ENCODE data around the gene SELP.

SELP gene

GRCh38 chr1:169576241-169576934 lies 53.5 kb downstream of the SELP start:
- no peak for DNase-seq (ENCODE audit: low spot score)

DNA sequence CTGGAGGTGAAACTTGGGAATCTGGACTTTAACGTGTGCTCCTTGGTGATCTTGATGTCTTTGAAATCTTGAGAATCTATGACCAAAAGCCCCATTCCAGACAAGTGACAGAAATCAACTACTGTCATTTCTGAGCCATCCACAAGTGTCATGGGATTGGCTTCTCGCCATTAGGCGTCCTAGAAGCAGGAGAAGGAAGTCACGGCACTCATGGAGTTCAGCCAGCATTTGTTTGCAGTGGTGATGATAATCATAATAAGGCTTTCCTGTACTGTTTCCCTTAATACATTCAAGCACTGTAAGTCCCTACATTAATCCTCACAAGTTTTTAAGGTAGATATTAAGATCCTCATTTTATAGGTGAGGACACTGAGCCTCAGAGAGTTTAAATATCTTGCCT lies 55.6 kb downstream of the SELP start:
- no peak for DNase-seq (ENCODE audit: low spot score)

DNA sequence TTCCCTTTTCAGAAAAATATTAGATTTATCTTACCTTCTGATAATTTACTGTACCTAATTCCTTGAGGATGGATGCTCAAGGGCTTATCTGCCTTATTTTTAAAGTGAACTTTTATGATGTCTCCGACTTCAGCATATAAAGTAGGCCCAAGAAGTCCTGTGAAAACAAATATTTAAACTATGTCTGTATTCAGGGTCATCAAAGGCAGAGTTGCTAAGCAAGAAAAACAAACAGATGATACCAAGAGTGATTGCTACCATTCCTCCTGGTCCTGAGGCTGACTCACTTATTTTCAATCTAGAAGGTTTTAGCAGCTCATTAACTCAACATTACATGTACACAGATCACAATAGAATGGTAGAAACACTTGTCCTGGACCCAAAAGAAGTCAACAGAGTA lies 57.7 kb downstream of the SELP start:
- no peak for DNase-seq (ENCODE audit: low spot score)

DNA sequence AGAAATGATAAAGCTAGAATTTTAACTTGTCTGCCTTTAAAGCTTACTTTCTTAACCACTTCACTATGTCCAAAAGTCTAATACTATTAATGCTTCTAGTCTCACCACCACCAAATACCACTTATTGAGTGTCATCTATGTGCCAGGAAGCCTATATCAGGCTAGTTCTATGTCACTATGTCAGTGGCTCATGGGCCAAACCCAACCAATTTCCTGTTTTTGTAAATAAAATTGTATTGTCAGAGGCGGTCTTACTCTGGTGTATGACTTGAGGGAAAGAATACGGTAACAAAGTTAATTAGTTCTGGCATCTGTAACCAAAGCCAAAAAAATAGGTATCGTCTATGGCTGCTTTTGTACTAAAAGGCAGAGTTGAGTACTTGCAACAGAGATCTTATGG lies 58.5 kb downstream of the SELP start:
- DNase-seq (ENCODE audit: low spot score), result no peak

GRCh38 chr1:169570172-169570574 lies 59.8 kb downstream of the SELP start:
- no peak for DNase-seq (ENCODE audit: low spot score)

- no peak for DNase-seq (ENCODE audit: low spot score)
Measured at GRCh38 chr1:169568497-169568896, 61.4 kb downstream of the SELP start.

DNA sequence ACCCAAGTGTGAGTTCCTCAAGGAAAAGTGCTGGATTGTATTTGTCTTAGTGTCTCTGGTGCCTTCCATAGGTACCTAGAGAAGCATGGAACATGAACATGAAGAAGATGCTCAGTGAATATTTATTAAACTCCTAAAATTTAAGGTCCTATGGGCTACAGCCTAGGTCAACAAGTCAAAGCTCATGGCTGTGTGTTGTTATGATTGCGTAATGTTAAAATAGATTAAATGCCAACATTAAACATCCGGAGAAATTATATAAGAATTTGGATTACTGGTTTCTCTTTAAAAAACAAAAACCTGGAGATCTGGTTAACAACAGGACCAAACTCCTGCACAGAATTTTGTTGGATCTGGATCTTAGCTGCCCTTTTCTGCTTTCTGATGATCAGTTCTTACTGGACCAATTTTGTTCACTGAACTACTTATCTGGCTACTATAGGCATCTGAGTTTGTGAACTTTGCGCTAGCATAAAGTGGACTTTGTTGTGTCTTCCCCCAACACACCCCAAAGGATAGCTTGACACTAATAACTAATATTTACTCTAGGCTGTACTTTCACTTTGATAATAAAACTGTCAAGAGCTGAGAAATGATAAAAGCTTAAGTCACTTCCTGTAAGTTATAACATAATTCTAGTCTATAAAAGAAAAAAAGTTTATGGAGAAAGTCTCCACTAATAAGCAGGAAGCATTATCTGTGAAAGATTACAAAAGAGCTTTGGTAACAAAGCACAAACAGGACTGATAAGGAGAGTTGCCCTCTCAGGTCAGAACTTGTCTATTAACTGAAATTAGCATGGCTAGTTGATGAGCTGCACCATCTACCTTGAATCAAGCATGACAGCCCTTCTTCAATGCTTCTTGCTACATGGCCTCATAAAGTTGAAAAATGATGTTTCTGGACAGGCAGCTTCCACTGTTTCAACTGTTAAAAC lies 64.3 kb downstream of the SELP start:
- no peak for DNase-seq (ENCODE audit: low spot score)

DNA sequence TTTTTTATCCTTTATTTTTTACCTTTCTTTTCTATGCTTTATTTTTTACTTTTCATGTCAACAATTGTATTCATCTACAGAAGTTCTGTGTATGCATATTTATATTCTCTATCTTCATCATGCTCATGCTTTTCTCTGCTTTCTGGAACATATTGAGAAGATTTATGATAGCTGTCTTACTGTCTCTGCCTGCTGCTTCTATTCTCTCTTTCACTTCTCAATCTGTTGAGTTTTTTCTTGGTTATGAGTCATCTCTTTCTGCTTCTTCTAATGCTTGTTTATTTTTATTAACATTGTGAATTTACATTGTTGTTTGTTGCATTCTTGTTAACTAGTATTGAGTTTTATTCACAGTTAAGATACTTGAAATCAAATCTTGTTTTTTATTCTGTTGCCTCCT lies 66.3 kb downstream of the SELP start:
- DNase-seq (ENCODE audit: low spot score), result no peak

- no peak for DNase-seq (ENCODE audit: low spot score)
Measured at GRCh38 chr1:169563019-169563615, 66.8 kb downstream of the SELP start.

DNA sequence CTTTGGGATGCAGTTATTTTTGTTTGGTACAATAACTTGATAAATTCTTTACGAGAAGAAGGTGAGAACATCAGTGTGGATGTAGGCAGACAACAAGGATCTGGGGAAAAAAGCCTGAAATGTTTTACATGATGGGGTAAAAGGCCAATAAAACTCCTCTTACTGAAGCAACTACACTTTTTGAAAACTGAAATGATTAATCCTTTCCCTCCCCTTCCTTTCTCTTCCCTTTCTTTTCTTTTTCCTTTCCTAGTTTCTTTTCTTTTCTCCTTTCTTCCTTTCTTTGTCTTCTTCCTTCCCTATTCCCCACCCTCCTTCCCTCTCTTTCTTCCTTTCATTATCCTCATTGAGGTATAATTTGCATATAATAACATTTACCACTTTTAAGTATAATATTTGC lies 68.2 kb downstream of the SELP start:
- no peak for DNase-seq (ENCODE audit: low spot score)

- no peak for DNase-seq (ENCODE audit: low spot score)
Measured at GRCh38 chr1:169557131-169557530, 72.8 kb downstream of the SELP start.

GRCh38 chr1:169550294-169550693 lies 79.6 kb downstream of the SELP start:
- peak; percentile 42 for DNase-seq (ENCODE audit: low spot score)

- DNase-seq (ENCODE audit: low spot score), result no peak
Measured at GRCh38 chr1:169548282-169548681, 81.6 kb downstream of the SELP start.

GRCh38 chr1:169546087-169546995 lies 83.6 kb downstream of the SELP start:
- peak; percentile 50 for DNase-seq (ENCODE audit: low spot score)

- DNase-seq (ENCODE audit: low spot score), result no peak
Measured at GRCh38 chr1:169545472-169545871, 84.5 kb downstream of the SELP start.

DNA sequence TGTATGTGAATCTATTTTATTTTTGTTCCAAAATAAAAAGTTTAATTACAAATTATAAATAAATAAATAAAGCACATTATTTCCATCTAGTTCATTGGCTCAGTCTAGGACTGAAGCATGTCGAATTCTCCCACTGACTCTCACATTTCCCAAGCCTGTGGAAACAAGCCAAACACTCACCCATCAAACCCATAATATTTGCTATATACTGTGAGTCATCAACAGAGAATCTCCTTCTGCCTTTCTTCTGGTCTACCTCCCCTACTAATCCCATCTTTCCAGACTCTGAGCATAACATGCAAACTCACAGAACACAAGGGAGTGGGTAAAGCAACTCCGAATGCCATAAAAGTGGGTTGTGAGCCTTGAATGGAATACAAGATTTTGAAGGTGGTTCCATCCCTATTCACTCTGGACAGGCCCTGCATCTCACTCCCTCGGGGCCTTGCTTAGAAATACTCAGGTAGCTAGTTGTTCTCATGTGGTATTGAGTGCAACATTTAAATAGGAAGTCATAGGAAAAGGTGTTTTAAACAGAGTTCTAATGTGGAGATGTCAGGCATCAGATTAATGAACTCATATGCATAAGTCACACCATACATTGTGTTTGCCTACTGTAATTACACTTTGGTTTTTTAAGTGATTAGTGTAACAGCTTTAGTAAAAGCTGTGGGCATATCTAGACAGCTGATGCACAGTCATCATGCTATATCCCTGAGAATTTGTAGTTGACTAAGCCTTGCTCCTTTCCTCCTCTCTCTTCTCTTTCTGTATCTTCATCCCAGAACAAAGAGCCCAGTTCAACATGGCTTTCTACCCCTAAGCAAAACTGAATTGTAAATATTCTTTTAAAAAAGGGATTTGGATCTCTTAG lies 90.7 kb downstream of the SELP start:
- peak; percentile 21 for DNase-seq (ENCODE audit: low spot score)

All from AG20443 (cell line).